ENCODE data around the gene PGGHG. TPM values are rescaled to one million over a fixed set of nuclear protein-coding genes. Genes with fewer than 3 reads are reported as not detected.

The PGGHG gene
- 6.8 to 14.5 TPM (median 11.5 TPM) in 5 replicates for total RNA-seq (2022; extraction: Qiagen RNA extraction)

DNA sequence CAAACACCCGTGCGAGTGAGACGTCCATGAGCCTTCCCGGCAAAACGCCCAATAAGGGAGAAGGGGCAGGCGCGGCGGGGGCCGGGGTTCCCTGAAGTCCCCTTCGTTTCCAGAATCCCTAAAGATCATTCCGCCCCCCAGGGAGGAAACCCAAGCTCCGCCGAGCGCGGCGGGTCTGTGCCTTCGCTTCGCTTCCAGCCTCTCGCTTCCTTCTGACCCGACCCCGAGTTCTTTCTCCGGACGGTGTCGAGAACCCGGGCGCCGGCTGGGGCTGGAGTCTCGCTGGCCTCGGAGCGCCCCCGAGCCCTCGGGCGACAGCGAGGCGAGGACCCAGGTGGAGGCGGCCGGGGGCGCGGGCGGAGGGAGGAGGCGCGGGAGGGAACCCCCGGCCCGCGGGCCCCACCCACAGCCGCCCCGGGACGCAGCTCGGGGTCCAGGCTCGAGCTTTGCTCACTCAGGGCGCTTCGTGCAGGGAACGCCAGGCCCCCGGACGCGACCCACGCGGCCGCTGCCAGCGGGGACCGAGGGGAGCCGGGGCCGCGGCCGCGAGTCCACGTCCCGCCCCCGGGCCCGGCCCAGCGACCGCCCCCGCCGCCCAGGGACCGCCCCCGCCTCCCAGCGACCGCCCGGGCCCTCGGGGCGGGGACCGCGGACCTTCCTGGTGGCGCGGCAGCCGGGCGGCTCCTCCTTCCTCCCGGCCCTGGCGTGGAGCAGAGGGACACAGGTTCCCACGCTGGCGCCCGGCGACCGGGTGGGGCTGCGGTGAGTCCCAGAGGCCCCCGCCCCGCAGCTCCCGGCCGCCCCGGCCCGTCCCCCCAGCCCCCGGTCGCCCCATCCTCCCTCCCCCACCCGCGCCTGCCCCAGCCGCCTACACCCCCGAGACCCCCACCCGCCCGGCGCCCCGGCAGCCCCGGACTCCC is at the start of gene PGGHG:
Gene PGGHG (plus strand): TSS at position 649 of the 920 bp plus-strand sequence. CDS start 691 bp downstream, outside the sequence.

DNA sequence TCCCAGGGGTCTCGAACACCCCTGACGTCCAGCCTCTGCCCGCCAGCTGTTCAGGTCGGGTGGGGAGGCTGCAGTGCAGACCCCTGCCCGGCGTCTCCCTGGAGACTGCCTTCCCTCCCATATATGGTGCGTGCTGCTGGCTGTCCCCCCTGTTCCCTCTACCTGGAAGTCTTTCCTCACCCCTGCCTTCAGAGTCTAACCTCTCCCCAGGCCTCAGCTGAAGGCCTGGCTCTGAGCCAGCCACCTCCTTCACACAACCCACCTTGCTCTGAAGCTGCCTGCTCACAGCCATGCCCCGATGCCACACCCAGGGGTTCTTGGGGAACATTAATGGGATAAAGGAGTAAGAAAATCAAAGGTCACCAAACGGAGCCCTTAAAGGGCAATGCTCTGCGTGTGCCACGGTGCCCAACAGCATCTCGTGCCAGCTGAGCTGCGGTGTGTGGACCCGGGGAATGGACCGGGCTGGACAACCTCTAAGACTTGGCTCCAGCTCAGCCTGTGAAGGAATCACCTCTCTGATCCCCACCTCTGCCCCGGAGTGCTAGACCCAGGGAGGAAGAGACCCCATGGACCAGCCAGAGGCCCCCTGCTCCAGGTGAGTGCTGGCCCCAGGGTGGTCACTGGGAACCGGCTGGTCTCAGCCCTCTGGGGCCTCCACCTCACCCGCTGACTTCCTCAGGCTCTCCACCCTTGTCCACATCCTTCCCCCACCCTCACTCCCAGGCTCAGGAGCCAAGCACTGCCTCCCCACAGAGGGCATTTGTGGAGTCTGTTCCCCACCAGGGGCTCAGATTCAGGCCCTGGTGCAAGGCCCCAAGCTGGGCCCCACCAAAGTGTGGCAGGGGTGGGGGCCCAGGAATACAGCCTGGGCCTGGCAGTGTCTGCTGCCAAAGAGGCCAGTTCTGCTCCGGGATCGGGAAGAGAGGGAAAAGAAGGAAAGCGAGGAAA is 10.7 kb upstream of the PGGHG start, which contains the start of gene NLRP6:
Gene NLRP6 (plus strand): TSS at position 407 of the 951 bp plus-strand sequence. CDS start 163 bp downstream, at position 570.

DNA sequence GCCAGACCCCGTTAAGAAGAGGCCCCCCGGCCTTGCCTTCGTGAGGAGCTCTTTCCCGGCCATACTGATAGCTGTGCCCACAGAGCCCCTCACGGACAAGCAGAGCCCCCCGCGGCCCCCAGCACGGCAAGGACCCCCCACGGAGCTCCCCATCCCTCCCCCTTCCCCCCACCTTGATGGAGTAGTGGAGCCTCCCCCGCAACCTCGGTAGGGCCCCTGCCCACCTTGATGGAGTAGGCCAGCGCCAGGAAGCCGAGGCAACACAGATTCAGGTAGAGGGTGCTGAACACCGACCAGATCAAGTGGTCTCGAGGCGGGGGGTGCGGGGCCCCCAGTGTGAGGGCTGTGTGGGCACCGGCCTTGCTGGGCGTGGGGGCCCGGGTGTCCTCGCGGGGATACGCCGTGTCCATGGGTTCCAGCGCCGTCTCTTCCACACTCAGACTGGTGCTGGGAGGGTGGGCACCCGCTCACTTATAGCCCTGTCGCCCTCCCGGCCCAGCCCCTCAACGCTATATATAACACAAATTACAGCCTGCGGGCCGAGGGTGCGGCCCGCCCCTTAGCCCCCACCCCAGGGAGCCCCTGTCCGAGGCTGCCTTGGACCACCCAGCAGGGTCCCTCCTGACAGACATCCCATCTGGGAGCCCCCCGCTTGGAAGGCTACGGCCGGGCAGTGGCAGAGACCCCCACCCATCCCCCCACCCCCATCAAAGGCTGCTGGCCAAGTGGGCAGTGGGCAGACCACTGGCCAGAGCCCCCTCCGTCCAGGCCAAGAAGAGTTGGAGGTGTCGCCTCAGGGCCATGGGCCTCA is 10.4 kb downstream of the PGGHG start, which contains the start of gene IFITM5:
Gene IFITM5 (minus strand): TSS at position 446 of the 811 bp plus-strand sequence. CDS start 36 bp downstream, at position 410.

GRCh38 chr11:307766-308708 is 19.1 kb downstream of the PGGHG start, which contains the start of gene IFITM2:
TSS of gene IFITM2 (plus strand) at chr11:307816. CDS start at chr11:308193, 377 bp downstream.

GRCh38 chr11:313787-314553 is 25.0 kb downstream of the PGGHG start, which contains the start of gene IFITM1:
TSS of gene IFITM1 (plus strand) at chr11:314040. CDS start at chr11:314171, 131 bp downstream.

Other genes starting within 250 kb of the PGGHG start
- not detected in 5 replicates for gene SCGB1C1, start 96.0 kb upstream of the PGGHG start, total RNA-seq (2022; extraction: Qiagen RNA extraction)
- gene BET1L, start 81.7 kb upstream of the PGGHG start, total RNA-seq (2022; extraction: Qiagen RNA extraction), result 37.3 to 46.4 TPM (median 44.1 TPM) in 5 replicates
- gene RIC8A, start 81.4 kb upstream of the PGGHG start, total RNA-seq (2022; extraction: Qiagen RNA extraction), result 117 to 140 TPM (median 122 TPM) in 5 replicates
- 18.1 to 24.4 TPM (median 19.8 TPM) in 5 replicates for gene SIRT3, start 52.8 kb upstream of the PGGHG start, total RNA-seq (2022; extraction: Qiagen RNA extraction)
- 166 to 190 TPM (median 177 TPM) in 5 replicates for gene PSMD13, start 52.1 kb upstream of the PGGHG start, total RNA-seq (2022; extraction: Qiagen RNA extraction)
- not detected in 5 replicates for gene NLRP6, start 10.7 kb upstream of the PGGHG start, total RNA-seq (2022; extraction: Qiagen RNA extraction)
- not detected in 5 replicates for gene IFITM5, start 10.4 kb downstream of the PGGHG start, total RNA-seq (2022; extraction: Qiagen RNA extraction)
- 57.0 to 66.9 TPM (median 63.2 TPM) in 5 replicates for gene IFITM2, start 18.7 kb downstream of the PGGHG start, total RNA-seq (2022; extraction: Qiagen RNA extraction)
- 0.36 to 0.80 TPM (median 0.52 TPM) in 5 replicates for gene IFITM1, start 24.9 kb downstream of the PGGHG start, total RNA-seq (2022; extraction: Qiagen RNA extraction)
- gene IFITM3, start 31.7 kb downstream of the PGGHG start, total RNA-seq (2022; extraction: Qiagen RNA extraction), result 23.0 to 37.6 TPM (median 29.5 TPM) in 5 replicates
- 11.8 to 23.3 TPM (median 18.8 TPM) in 5 replicates for gene B4GALNT4, start 80.4 kb downstream of the PGGHG start, total RNA-seq (2022; extraction: Qiagen RNA extraction)
- 24.1 to 42.6 TPM (median 38.1 TPM) in 5 replicates for gene PKP3, start 105.1 kb downstream of the PGGHG start, total RNA-seq (2022; extraction: Qiagen RNA extraction)
- 62.5 to 93.9 TPM (median 85.8 TPM) in 5 replicates for gene SIGIRR, start 125.9 kb downstream of the PGGHG start, total RNA-seq (2022; extraction: Qiagen RNA extraction)
- gene ANO9, start 152.9 kb downstream of the PGGHG start, total RNA-seq (2022; extraction: Qiagen RNA extraction), result 0.64 to 1.3 TPM (median 0.88 TPM) in 5 replicates
- gene PTDSS2, start 161.2 kb downstream of the PGGHG start, total RNA-seq (2022; extraction: Qiagen RNA extraction), result 33.8 to 48.0 TPM (median 43.2 TPM) in 5 replicates
- gene RNH1, start 218.1 kb downstream of the PGGHG start, total RNA-seq (2022; extraction: Qiagen RNA extraction), result 130 to 184 TPM (median 173 TPM) in 5 replicates
- 109 to 168 TPM (median 154 TPM) in 5 replicates for gene HRAS, start 246.4 kb downstream of the PGGHG start, total RNA-seq (2022; extraction: Qiagen RNA extraction)
- 0.54 to 1.1 TPM (median 0.72 TPM) in 5 replicates for gene LRRC56, start 248.4 kb downstream of the PGGHG start, total RNA-seq (2022; extraction: Qiagen RNA extraction)